IPS DF 4.7 (cell line): ENCODE data around the gene PTPN14.

Source experiments
- DNase-seq: peaks from one replicate; pipeline ENCODE4 v3.0.0-alpha.2; 2013; ENCODE audit warnings: low spot score; ENCODE audit errors: extremely low read depth

PTPN14 gene

GRCh38 chr1:214435867-214436266, 115.5 kb downstream of the PTPN14 start:
- no peak for DNase-seq

- DNase-seq = no peak
These were observed 119.2 kb downstream of the PTPN14 start for GRCh38 chr1:214432245-214432644.

GRCh38 chr1:214429951-214430770, 121.2 kb downstream of the PTPN14 start:
- no peak for DNase-seq

- no peak for DNase-seq
These were observed 123.5 kb downstream of the PTPN14 start for GRCh38 chr1:214427871-214428277.

- no peak for DNase-seq
These were observed 125.0 kb downstream of the PTPN14 start for GRCh38 chr1:214426426-214426812.

GRCh38 chr1:214425716-214426425, 125.5 kb downstream of the PTPN14 start:
- DNase-seq = no peak

GRCh38 chr1:214425101-214425500, 126.3 kb downstream of the PTPN14 start:
- no peak for DNase-seq

- no peak for DNase-seq
These were observed 128.4 kb downstream of the PTPN14 start for GRCh38 chr1:214423045-214423444.

GRCh38 chr1:214422137-214422671, 129.2 kb downstream of the PTPN14 start:
- DNase-seq = no peak

- DNase-seq = no peak
These were observed 130.6 kb downstream of the PTPN14 start for GRCh38 chr1:214420833-214421232.

GRCh38 chr1:214420341-214420740, 131.1 kb downstream of the PTPN14 start:
- DNase-seq = no peak

GRCh38 chr1:214419650-214420049, 131.8 kb downstream of the PTPN14 start:
- no peak for DNase-seq

GRCh38 chr1:214418391-214418790, 133.0 kb downstream of the PTPN14 start:
- DNase-seq = no peak

GRCh38 chr1:214417545-214418210, 133.7 kb downstream of the PTPN14 start:
- DNase-seq = no peak

- no peak for DNase-seq
These were observed 134.5 kb downstream of the PTPN14 start for GRCh38 chr1:214416858-214417257.

- DNase-seq = no peak
These were observed 135.0 kb downstream of the PTPN14 start for GRCh38 chr1:214416417-214416816.

GRCh38 chr1:214415131-214415530, 136.3 kb downstream of the PTPN14 start:
- DNase-seq = no peak

GRCh38 chr1:214414691-214415090, 136.7 kb downstream of the PTPN14 start:
- no peak for DNase-seq

- DNase-seq = no peak
These were observed 138.1 kb downstream of the PTPN14 start for GRCh38 chr1:214413315-214413714.

- DNase-seq = peak; percentile 53
These were observed 146.7 kb downstream of the PTPN14 start for GRCh38 chr1:214404571-214405213.

- no peak for DNase-seq
These were observed 147.2 kb downstream of the PTPN14 start for GRCh38 chr1:214404154-214404553.
